Astrocyte (in vitro differentiated cells and primary cell): ENCODE data around the gene BMAL1. TPM values are rescaled to one million over a fixed set of nuclear protein-coding genes. Genes with fewer than 3 reads are reported as not detected.

Experiments
- DNase-seq: peaks from one replicate; pipeline ENCODE4 v3.0.0-alpha.2; 2010; ENCODE audit warnings: low read depth
- FAIRE-seq: peaks from 2 replicates; lab custom pipeline; 2011; peaks lifted over from hg19 to GRCh38; lab: Jason Lieb, UNC
- H2AFZ ChIP-seq: 2 replicates; pipeline ENCODE4 v1.6.0; 2012; ENCODE audit warnings: low read depth, low read length, inconsistent platforms
- H3K27ac ChIP-seq: 2 replicates; pipeline ENCODE4 v1.5.1; 2011; ENCODE audit warnings: low read depth, low read length, inconsistent platforms
- H3K27me3 ChIP-seq: 2 replicates; pipeline ENCODE4 v1.6.0; 2011; ENCODE audit warnings: low read length, inconsistent platforms; ENCODE audit not compliant: insufficient read depth
- H3K36me3 ChIP-seq: 2 replicates; pipeline ENCODE4 v1.5.1; 2011; ENCODE audit warnings: low read length, inconsistent platforms; ENCODE audit not compliant: insufficient read depth
- H3K4me1 ChIP-seq: 2 replicates; pipeline ENCODE4 v1.5.1; 2011; ENCODE audit warnings: low read length, inconsistent platforms; ENCODE audit not compliant: insufficient read depth
- H3K4me2 ChIP-seq: 2 replicates; pipeline ENCODE4 v1.6.0; 2012; ENCODE audit warnings: low read length, inconsistent platforms
- H3K4me3 ChIP-seq: 2 replicates; pipeline ENCODE4 v1.5.1; 2011; ENCODE audit warnings: low read depth, mild to moderate bottlenecking, low read length, inconsistent platforms; ENCODE audit not compliant: insufficient read depth
- H3K79me2 ChIP-seq: 2 replicates; pipeline ENCODE4 v1.6.0; 2012; ENCODE audit warnings: mild to moderate bottlenecking, low read length, inconsistent platforms; ENCODE audit not compliant: insufficient read depth
- H3K9ac ChIP-seq: 2 replicates; pipeline ENCODE4 v1.6.0; 2012; ENCODE audit warnings: mild to moderate bottlenecking, low read length, inconsistent platforms
- H3K9me3 ChIP-seq: 2 replicates; pipeline ENCODE4 v1.5.1; 2012; ENCODE audit warnings: low read depth, mild to moderate bottlenecking, low read length, inconsistent platforms; ENCODE audit not compliant: insufficient read depth
- H4K20me1 ChIP-seq: 2 replicates; pipeline ENCODE4 v1.6.0; 2012; ENCODE audit warnings: low read length, inconsistent platforms; ENCODE audit not compliant: insufficient read depth
- H3K27ac Mint-ChIP-seq: one replicate; pipeline ENCODE4 v1.8.0; 2021; ENCODE audit warnings: mild to moderate bottlenecking, mixed read lengths; ENCODE audit not compliant: unreplicated experiment
- H3K27me3 Mint-ChIP-seq: one replicate; pipeline ENCODE4 v1.8.0; 2021; ENCODE audit warnings: low read depth, mixed read lengths; ENCODE audit not compliant: unreplicated experiment
- H3K36me3 Mint-ChIP-seq: one replicate; pipeline ENCODE4 v1.8.0; 2021; ENCODE audit warnings: low read depth, mixed read lengths; ENCODE audit not compliant: unreplicated experiment
- H3K4me1 Mint-ChIP-seq: one replicate; pipeline ENCODE4 v1.8.0; 2021; ENCODE audit warnings: low read depth, mixed read lengths; ENCODE audit not compliant: unreplicated experiment
- H3K4me3 Mint-ChIP-seq: one replicate; pipeline ENCODE4 v1.8.0; 2021; ENCODE audit warnings: mild to moderate bottlenecking, moderate library complexity, mixed read lengths; ENCODE audit not compliant: unreplicated experiment
- H3K9me3 Mint-ChIP-seq: one replicate; pipeline ENCODE4 v1.8.0; 2021; ENCODE audit warnings: mild to moderate bottlenecking, mixed read lengths; ENCODE audit not compliant: unreplicated experiment
- EZH2 ChIP-seq: IDR thresholded peaks from 2 replicates; pipeline ENCODE4 v1.6.1; 2012; ENCODE audit warnings: mild to moderate bottlenecking, low read length, inconsistent platforms; ENCODE audit not compliant: insufficient read depth
- total RNA-seq: library from RNA; stranded (reverse); gene quantifications from 2 replicates; pipeline ENCODE4 v1.2.1, GENCODE V29; 2021
- TF ChIP-seq, protein P1 (sequence below): IDR thresholded peaks from 2 replicates; pipeline ENCODE4 v1.5.1; 2011; ENCODE audit warnings: low read depth, mild to moderate bottlenecking, inconsistent platforms, low read length, moderate library complexity; ENCODE audit not compliant: insufficient read depth

BMAL1 gene
- total RNA-seq, 1 donor from 2014 or later, result 26.9 TPM

DNA sequence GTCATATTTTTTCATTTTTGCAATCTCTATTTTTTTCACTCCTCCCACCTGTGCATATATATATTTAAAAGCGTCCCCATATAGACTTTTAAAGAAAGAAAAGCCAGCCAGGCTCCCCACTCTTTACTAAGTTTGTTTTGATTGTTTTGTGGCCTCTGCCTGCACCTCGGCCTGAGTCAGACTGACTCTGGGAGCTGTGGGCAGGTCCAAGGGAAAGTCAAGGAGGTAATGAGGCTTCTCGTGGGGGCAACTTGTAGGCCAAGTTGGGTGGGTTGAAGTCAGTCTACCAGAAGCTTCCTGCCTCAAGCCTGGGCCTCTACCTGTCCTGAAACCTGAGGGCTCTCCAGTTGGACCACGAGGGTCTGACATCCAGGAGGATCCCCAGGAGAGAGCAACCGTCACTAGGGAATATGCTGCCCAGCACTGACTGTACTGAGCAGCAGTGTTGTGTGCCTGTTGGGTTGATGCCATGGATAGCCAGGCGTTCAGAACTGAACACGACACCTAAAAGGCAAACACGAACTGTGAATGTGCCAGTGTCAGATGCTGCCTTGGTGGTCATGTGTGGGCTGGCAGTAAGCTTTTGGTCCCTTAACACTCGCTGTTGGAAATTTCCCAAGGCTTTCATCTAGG, 58.8 kb downstream of the BMAL1 start:
- H3K4me1 ChIP-seq, result peaks cover 54% of the 10 kb centered on the region
- Mint-ChIP-seq H3K27ac (no peak overlapping the region), H3K4me3 (no peak overlapping the region), H3K36me3 (peaks cover 3% of the 10 kb centered on the region), H3K4me1 (peaks cover 78% of the 10 kb centered on the region), H3K27me3 (no peaks in the 10 kb centered on the region), H3K9me3 (no peaks in the 10 kb centered on the region)
- no peak overlapping the region for H3K4me3 ChIP-seq
- H3K79me2 ChIP-seq, result no peaks in the 10 kb centered on the region
- DNase-seq (peak; percentile 47), FAIRE-seq (no peak)
- no peaks in the 10 kb centered on the region for H3K36me3 ChIP-seq
- no peaks in the 10 kb centered on the region for H3K27me3 ChIP-seq
- no peaks in the 10 kb centered on the region for H3K9me3 ChIP-seq
- H3K9ac ChIP-seq, result no peak overlapping the region
- H3K4me2 ChIP-seq, result peak overlapping the region; percentile 61
- TF ChIP-seq, protein P1, sequence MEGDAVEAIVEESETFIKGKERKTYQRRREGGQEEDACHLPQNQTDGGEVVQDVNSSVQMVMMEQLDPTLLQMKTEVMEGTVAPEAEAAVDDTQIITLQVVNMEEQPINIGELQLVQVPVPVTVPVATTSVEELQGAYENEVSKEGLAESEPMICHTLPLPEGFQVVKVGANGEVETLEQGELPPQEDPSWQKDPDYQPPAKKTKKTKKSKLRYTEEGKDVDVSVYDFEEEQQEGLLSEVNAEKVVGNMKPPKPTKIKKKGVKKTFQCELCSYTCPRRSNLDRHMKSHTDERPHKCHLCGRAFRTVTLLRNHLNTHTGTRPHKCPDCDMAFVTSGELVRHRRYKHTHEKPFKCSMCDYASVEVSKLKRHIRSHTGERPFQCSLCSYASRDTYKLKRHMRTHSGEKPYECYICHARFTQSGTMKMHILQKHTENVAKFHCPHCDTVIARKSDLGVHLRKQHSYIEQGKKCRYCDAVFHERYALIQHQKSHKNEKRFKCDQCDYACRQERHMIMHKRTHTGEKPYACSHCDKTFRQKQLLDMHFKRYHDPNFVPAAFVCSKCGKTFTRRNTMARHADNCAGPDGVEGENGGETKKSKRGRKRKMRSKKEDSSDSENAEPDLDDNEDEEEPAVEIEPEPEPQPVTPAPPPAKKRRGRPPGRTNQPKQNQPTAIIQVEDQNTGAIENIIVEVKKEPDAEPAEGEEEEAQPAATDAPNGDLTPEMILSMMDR, result no peak
- no peak for TF ChIP-seq EZH2
- peak overlapping the region; percentile 43 for H3K27ac ChIP-seq
- H4K20me1 ChIP-seq, result no peaks in the 10 kb centered on the region
- H2AFZ ChIP-seq, result no peak overlapping the region

DNA sequence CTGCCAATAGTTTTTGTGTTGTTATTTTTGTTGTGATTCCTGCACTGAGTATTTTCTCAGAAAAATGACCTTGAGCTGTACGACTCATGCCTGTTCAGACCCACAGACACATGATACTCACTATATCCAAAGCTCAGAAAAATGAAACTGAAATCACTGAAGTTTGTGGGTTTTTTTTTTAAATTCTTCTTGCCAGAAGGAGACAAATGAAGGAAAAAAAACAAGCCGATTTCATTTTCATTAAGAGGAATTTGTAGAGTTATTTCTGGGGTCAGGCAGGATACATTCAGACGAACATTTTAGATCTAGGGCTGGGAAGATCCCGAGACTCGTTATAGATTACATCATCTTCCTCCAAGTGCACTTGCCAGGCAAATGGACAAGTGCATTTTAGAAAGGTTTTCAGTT, 60.4 kb downstream of the BMAL1 start:
- Histone ChIP-seq H4K20me1 (no peaks in the 10 kb centered on the region), H3K9me3 (no peaks in the 10 kb centered on the region), H3K4me2 (peak overlapping the region; percentile 77), H3K36me3 (no peaks in the 10 kb centered on the region), H3K27ac (peak overlapping the region; percentile 82), H3K9ac (peak overlapping the region; percentile 61), H3K4me1 (peaks cover 49% of the 10 kb centered on the region), H2AFZ (no peak overlapping the region), H3K27me3 (no peaks in the 10 kb centered on the region), H3K4me3 (peak overlapping the region; percentile 38), H3K79me2 (no peaks in the 10 kb centered on the region)
- Mint-ChIP-seq H3K27ac (peak overlapping the region; percentile 97), H3K4me1 (peaks cover 74% of the 10 kb centered on the region), H3K27me3 (no peaks in the 10 kb centered on the region), H3K4me3 (peak overlapping the region; percentile 13), H3K9me3 (no peaks in the 10 kb centered on the region), H3K36me3 (peaks cover 8% of the 10 kb centered on the region)
- TF ChIP-seq, protein P1, result no peak
- TF ChIP-seq EZH2, result no peak
- FAIRE-seq, result no peak
- peak; percentile 79 for DNase-seq

DNA sequence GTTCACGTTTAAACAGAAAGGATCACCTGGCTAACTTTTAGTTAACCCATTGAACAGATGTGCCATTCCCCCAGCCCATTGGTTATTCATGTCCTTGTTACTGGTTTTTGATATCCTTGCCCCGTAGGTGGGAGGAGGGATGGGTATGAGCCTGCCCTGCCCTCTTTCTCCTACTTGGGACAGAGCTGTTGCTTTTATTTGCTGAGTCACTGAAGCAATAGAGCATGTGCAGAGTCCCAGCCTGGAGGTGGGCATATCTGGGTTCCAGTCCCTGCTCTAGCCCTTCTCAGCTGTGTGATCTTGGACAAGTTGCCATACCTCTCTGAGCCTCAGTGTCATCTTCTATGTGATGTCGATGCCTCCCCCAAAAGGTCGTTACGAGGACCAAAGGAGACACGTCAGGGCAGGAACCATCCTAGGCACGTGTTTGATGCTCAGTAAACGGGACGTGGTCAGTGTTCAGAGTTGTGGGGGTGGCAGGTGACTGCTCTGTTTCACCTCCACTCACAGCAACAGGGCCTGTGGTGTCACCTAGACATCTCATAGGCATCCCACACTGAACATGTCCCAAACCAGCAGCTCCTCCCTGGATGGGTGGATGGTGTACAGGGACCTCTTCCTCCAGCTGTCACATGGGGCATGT, 61.0 kb downstream of the BMAL1 start:
- DNase-seq (peak; percentile 54), FAIRE-seq (no peak)
- H4K20me1 ChIP-seq, result no peaks in the 10 kb centered on the region
- no peak overlapping the region for H2AFZ ChIP-seq
- Mint-ChIP-seq H3K4me1 (peaks cover 73% of the 10 kb centered on the region), H3K4me3 (peak overlapping the region; percentile 13), H3K27ac (peak overlapping the region; percentile 97), H3K36me3 (peaks cover 7% of the 10 kb centered on the region), H3K9me3 (no peaks in the 10 kb centered on the region), H3K27me3 (no peaks in the 10 kb centered on the region)
- TF ChIP-seq EZH2, result no peak
- TF ChIP-seq, protein P1, result no peak
- H3K27me3 ChIP-seq, result no peaks in the 10 kb centered on the region
- H3K9ac ChIP-seq, result peak overlapping the region; percentile 61
- H3K79me2 ChIP-seq, result no peaks in the 10 kb centered on the region
- H3K4me3 ChIP-seq, result peak overlapping the region; percentile 38
- H3K4me2 ChIP-seq, result peak overlapping the region; percentile 77
- no peaks in the 10 kb centered on the region for H3K9me3 ChIP-seq
- H3K4me1 ChIP-seq, result peaks cover 45% of the 10 kb centered on the region
- H3K36me3 ChIP-seq, result no peaks in the 10 kb centered on the region
- H3K27ac ChIP-seq, result peak overlapping the region; percentile 82
